ENCODE data around the gene PTPRD. TPM values are rescaled to one million over a fixed set of nuclear protein-coding genes. Genes with fewer than 3 reads are reported as not detected.

Gene PTPRD
- total RNA-seq, 1 donor from 2014 or later = 532 TPM

DNA sequence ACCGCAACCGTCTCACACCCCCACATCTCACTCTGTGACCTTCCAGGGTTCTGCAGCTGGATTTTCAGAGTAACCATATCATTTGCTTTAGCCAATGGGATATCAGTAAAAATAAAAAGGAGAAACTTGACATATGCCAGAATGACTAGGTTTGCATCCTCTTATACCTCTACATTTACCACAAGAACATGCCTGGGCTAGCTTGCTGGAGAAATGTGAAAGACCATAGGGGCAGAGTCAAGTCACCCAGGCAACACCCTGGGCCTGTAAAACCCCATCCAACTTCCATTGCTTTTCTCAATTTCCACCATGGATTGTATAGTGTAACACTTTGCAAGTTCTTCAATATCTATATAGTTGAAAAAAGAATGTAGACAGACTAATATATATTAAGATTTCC lies 731.1 kb downstream of the PTPRD start:
- H3K4me1 Mint-ChIP-seq (ENCODE audit: low read depth, unreplicated experiment) = peaks cover 5% of the 10 kb centered on the region
- no peaks in the 10 kb centered on the region for H3K36me3 Mint-ChIP-seq (ENCODE audit: unreplicated experiment)
- H3K4me3 Mint-ChIP-seq (ENCODE audit: unreplicated experiment) = no peak overlapping the region
- no peak for TF ChIP-seq CTCF (IDR thresholded peaks at IDR 0.05; ENCODE audit: partially characterized antibody, unreplicated experiment)
- no peaks in the 10 kb centered on the region for H3K27me3 Mint-ChIP-seq (ENCODE audit: unreplicated experiment)
- DNase-seq = no peak
- no peaks in the 10 kb centered on the region for H3K9me3 Mint-ChIP-seq (ENCODE audit: unreplicated experiment)
- no peak overlapping the region for H3K27ac Mint-ChIP-seq (ENCODE audit: unreplicated experiment)

GRCh38 chr9:9874270-9874669 lies 738.5 kb downstream of the PTPRD start:
- Mint-ChIP-seq H3K4me1 (ENCODE audit: low read depth, unreplicated experiment) (no peaks in the 10 kb centered on the region), H3K27ac (ENCODE audit: unreplicated experiment) (no peak overlapping the region), H3K36me3 (ENCODE audit: unreplicated experiment) (no peaks in the 10 kb centered on the region), H3K4me3 (ENCODE audit: unreplicated experiment) (no peak overlapping the region), H3K27me3 (ENCODE audit: unreplicated experiment) (no peaks in the 10 kb centered on the region), H3K9me3 (ENCODE audit: unreplicated experiment) (no peaks in the 10 kb centered on the region)
- TF ChIP-seq CTCF (IDR thresholded peaks at IDR 0.05; ENCODE audit: partially characterized antibody, unreplicated experiment) = no peak
- no peak for DNase-seq

DNA sequence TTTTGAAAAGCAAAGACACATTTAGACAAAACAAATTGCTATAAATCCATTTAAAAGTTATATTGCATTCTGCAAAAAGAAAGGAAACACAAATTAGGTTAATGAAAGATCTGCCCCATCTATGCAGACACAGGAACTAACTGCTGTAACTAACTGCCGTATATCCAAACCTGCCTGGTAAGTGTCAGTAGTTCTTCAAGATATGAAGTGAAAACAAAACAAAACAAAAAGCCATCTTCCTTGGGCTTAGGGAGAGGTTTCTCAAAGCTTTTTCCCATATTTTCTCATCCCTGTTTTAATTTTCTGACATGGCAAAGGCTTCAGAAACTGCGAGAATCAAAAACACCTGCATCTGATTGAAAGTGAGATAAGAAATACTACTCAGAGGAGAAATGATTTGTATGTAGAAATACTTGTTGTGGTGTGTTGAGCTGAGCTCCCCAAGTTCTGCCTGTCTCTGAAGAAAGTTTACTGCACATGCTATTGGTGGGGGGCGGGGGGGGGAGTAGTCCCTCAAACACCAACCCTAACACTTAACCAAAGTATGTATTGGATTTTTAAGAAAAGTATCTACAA lies 750.5 kb downstream of the PTPRD start:
- Mint-ChIP-seq H3K27ac (ENCODE audit: unreplicated experiment) (no peak overlapping the region), H3K9me3 (ENCODE audit: unreplicated experiment) (no peaks in the 10 kb centered on the region)

GRCh38 chr9:9855177-9856078 lies 757.4 kb downstream of the PTPRD start:
- Mint-ChIP-seq H3K27me3 (ENCODE audit: unreplicated experiment) (no peaks in the 10 kb centered on the region), H3K4me3 (ENCODE audit: unreplicated experiment) (no peak overlapping the region), H3K36me3 (ENCODE audit: unreplicated experiment) (no peaks in the 10 kb centered on the region), H3K9me3 (ENCODE audit: unreplicated experiment) (no peaks in the 10 kb centered on the region), H3K27ac (ENCODE audit: unreplicated experiment) (no peak overlapping the region), H3K4me1 (ENCODE audit: low read depth, unreplicated experiment) (no peaks in the 10 kb centered on the region)
- DNase-seq = no peak
- no peak for TF ChIP-seq CTCF (IDR thresholded peaks at IDR 0.05; ENCODE audit: partially characterized antibody, unreplicated experiment)

More for the DNA sequence above, 750.5 kb downstream of the PTPRD start:
- no peak for DNase-seq
- Mint-ChIP-seq H3K4me1 (ENCODE audit: low read depth, unreplicated experiment) (no peaks in the 10 kb centered on the region), H3K27me3 (ENCODE audit: unreplicated experiment) (no peaks in the 10 kb centered on the region), H3K4me3 (ENCODE audit: unreplicated experiment) (no peak overlapping the region), H3K36me3 (ENCODE audit: unreplicated experiment) (no peaks in the 10 kb centered on the region)
- no peak for TF ChIP-seq CTCF (IDR thresholded peaks at IDR 0.05; ENCODE audit: partially characterized antibody, unreplicated experiment)

GRCh38 chr9:9847750-9848149 lies 765.1 kb downstream of the PTPRD start:
- Mint-ChIP-seq H3K4me1 (ENCODE audit: low read depth, unreplicated experiment) (no peaks in the 10 kb centered on the region), H3K27ac (ENCODE audit: unreplicated experiment) (no peak overlapping the region), H3K36me3 (ENCODE audit: unreplicated experiment) (no peaks in the 10 kb centered on the region), H3K4me3 (ENCODE audit: unreplicated experiment) (no peak overlapping the region), H3K9me3 (ENCODE audit: unreplicated experiment) (no peaks in the 10 kb centered on the region), H3K27me3 (ENCODE audit: unreplicated experiment) (no peaks in the 10 kb centered on the region)
- TF ChIP-seq CTCF (IDR thresholded peaks at IDR 0.05; ENCODE audit: partially characterized antibody, unreplicated experiment) = no peak
- DNase-seq = no peak
